Measurements from ENCODE around the gene EFHC1. TPM values are rescaled to one million over a fixed set of nuclear protein-coding genes. Genes with fewer than 3 reads are reported as not detected.
A peak's percentile ranks its signal among the peaks of the same experiment; 100 is the strongest.

EFHC1 gene
- total and polyA plus RNA-seq, 5 experiments from 2014 or later = 2.5 to 15.5 (median 5.1) TPM

- Mint-ChIP-seq H3K27me3 (no peaks in the 10 kb centered on the region), H3K36me3 (peaks cover 0 to 11% (median 9%) of the 10 kb centered on the region in 3 donors), H3K4me1 (peaks cover 30 to 58% (median 48%) of the 10 kb centered on the region in 4 donors), H3K9me3 (no peaks in the 10 kb centered on the region), H3K4me3 (no peak overlapping the region), H3K27ac (no peak overlapping the region)
- POLR2A ChIA-PET = no interaction called here
- DNase-seq = no peak
- ATAC-seq = no peak
Observed at GRCh38 chr6:52540286-52540902, 120.3 kb downstream of the EFHC1 start.

- POLR2A ChIA-PET = no interaction called here
- Mint-ChIP-seq H3K4me1 (peaks cover 32 to 56% (median 44%) of the 10 kb centered on the region in 4 donors), H3K9me3 (no peaks in the 10 kb centered on the region), H3K4me3 (no peak overlapping the region), H3K36me3 (peaks cover 0 to 11% (median 7%) of the 10 kb centered on the region in 3 donors), H3K27me3 (no peaks in the 10 kb centered on the region), H3K27ac (no peak overlapping the region)
- no peak for ATAC-seq
- DNase-seq = no peak
Observed at GRCh38 chr6:52541135-52541534, 121.0 kb downstream of the EFHC1 start.

- Mint-ChIP-seq H3K9me3 (no peaks in the 10 kb centered on the region), H3K27ac (no peak overlapping the region), H3K4me3 (no peak overlapping the region), H3K4me1 (peaks cover 19 to 50% (median 41%) of the 10 kb centered on the region in 4 donors), H3K27me3 (no peaks in the 10 kb centered on the region), H3K36me3 (peaks cover 0 to 15% (median 11%) of the 10 kb centered on the region in 3 donors)
- POLR2A ChIA-PET = no interaction called here
- ATAC-seq = no peak
- no peak for DNase-seq
Observed at GRCh38 chr6:52543262-52543661, 123.1 kb downstream of the EFHC1 start.

- ATAC-seq = no peak
- Mint-ChIP-seq H3K4me1 (peaks cover 12 to 47% (median 39%) of the 10 kb centered on the region in 4 donors), H3K27me3 (no peaks in the 10 kb centered on the region), H3K36me3 (peaks cover 0 to 15% (median 11%) of the 10 kb centered on the region in 3 donors), H3K4me3 (no peak overlapping the region), H3K27ac (peak overlapping the region in 1 of 10 donors; percentile 2), H3K9me3 (no peaks in the 10 kb centered on the region)
- no peak for DNase-seq
- POLR2A ChIA-PET = no interaction called here
Observed at GRCh38 chr6:52543729-52544601, 123.8 kb downstream of the EFHC1 start.

- Mint-ChIP-seq H3K4me1 (peaks cover 12 to 51% (median 36%) of the 10 kb centered on the region in 4 donors), H3K27me3 (no peaks in the 10 kb centered on the region), H3K36me3 (peaks cover 0 to 18% (median 14%) of the 10 kb centered on the region in 3 donors), H3K4me3 (no peak overlapping the region), H3K9me3 (no peaks in the 10 kb centered on the region), H3K27ac (peak overlapping the region in 2 of 10 donors; percentile 2 to 68)
- POLR2A ChIA-PET = no interaction called here
- DNase-seq = no peak
- no peak for ATAC-seq
Observed at GRCh38 chr6:52544602-52545405, 124.7 kb downstream of the EFHC1 start.

GRCh38 chr6:52545406-52546119 is 125.4 kb downstream of the EFHC1 start:
- POLR2A ChIA-PET = interaction anchor here (0.6 kb wide), 1 partner anchor 172 kb away, joined by 4 read pairs; no protein-coding TSS in a partner anchor
- Mint-ChIP-seq H3K4me3 (no peak overlapping the region), H3K27me3 (no peaks in the 10 kb centered on the region), H3K4me1 (peaks cover 14 to 58% (median 36%) of the 10 kb centered on the region in 4 donors), H3K27ac (peak overlapping the region in 2 of 10 donors; percentile 68 to 69), H3K36me3 (peaks cover 0 to 19% (median 17%) of the 10 kb centered on the region in 3 donors), H3K9me3 (no peaks in the 10 kb centered on the region)
- DNase-seq = no peak
- ATAC-seq = no peak

DNA sequence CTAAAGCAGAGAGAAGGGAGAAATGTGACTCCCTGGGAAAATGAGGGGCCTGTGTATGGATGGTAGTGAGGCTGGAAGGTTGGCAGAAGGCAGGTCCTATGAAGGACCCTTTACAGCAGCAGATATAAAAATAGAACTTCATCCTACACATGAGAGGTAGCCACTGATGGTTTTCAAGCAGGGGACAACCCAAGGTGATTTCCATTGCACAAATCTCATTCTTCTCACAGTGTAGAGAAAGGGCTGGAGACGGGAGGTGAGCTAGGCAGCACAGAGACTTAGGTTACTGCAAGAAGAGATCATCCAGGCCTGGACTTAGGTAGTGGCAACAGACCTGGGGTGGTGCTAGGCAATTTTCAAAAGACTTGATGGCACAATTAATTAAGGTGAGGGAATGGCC is 126.0 kb downstream of the EFHC1 start:
- no peak for DNase-seq
- POLR2A ChIA-PET = no interaction called here
- H3K27ac Mint-ChIP-seq = peak overlapping the region in 2 of 10 donors; percentile 68 to 69
- H3K36me3 Mint-ChIP-seq = peaks cover 0 to 19% (median 17%) of the 10 kb centered on the region in 3 donors
- no peak overlapping the region for H3K4me3 Mint-ChIP-seq
- no peaks in the 10 kb centered on the region for H3K27me3 Mint-ChIP-seq
- no peak for ATAC-seq
- no peaks in the 10 kb centered on the region for H3K9me3 Mint-ChIP-seq
- H3K4me1 Mint-ChIP-seq = peaks cover 19 to 63% (median 39%) of the 10 kb centered on the region in 4 donors

DNA sequence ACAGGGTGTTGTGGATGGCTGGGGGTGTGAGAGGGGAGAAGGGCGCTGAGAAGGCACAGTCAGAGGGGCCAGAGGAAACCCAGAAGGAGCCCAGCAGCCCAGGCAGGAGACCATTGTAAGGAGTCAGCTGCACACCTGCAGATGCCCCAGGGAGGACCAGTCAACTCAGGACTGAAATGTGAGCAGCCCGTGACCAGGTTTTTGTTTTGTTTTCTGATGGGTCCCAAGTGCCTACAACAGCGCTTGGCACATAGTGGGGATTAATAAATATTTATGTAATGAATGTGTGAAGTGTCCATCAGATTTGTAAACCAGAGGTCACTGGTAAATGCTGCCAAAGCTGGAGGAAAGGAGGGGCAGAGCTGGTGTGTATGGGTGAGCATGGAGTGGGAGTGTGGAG is 126.5 kb downstream of the EFHC1 start:
- peaks cover 23 to 68% (median 42%) of the 10 kb centered on the region in 4 donors for H3K4me1 Mint-ChIP-seq
- peaks cover 0 to 19% (median 17%) of the 10 kb centered on the region in 3 donors for H3K36me3 Mint-ChIP-seq
- no peaks in the 10 kb centered on the region for H3K27me3 Mint-ChIP-seq
- ATAC-seq (no peak), DNase-seq (no peak)
- H3K27ac Mint-ChIP-seq = peak overlapping the region in 1 of 10 donors; percentile 68
- POLR2A ChIA-PET = interaction anchor here (0.6 kb wide), 1 partner anchor 776 kb away, joined by 6 read pairs; no protein-coding TSS in a partner anchor
- H3K9me3 Mint-ChIP-seq = no peaks in the 10 kb centered on the region
- H3K4me3 Mint-ChIP-seq = no peak overlapping the region

GRCh38 chr6:52547647-52548352 is 127.7 kb downstream of the EFHC1 start:
- Mint-ChIP-seq H3K27me3 (no peaks in the 10 kb centered on the region), H3K4me1 (peaks cover 29 to 79% (median 48%) of the 10 kb centered on the region in 4 donors), H3K36me3 (peaks cover 0 to 22% (median 17%) of the 10 kb centered on the region in 3 donors), H3K9me3 (no peaks in the 10 kb centered on the region), H3K27ac (no peak overlapping the region), H3K4me3 (no peak overlapping the region)
- ATAC-seq (no peak), DNase-seq (no peak)
- POLR2A ChIA-PET = no interaction called here

DNA sequence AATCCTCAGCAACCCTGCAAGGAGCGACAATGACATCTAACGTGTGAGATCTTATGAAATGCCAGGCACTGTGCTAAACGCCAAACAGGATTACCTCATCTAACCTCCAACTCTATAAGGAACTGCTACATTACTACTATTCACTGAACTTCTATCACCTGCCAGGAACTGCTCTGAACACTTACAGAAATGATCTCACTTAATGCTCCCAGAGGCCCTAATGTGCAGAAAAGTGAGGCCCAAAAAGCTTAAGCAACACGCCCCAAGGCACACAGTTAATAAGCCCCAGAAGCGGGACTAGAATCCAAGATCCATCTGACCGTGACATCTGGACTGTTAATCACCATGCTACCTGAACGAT is 128.2 kb downstream of the EFHC1 start:
- peaks cover 30 to 84% (median 51%) of the 10 kb centered on the region in 4 donors for H3K4me1 Mint-ChIP-seq
- H3K36me3 Mint-ChIP-seq = peaks cover 0 to 22% (median 17%) of the 10 kb centered on the region in 3 donors
- no peak for ATAC-seq
- no peak overlapping the region for H3K27ac Mint-ChIP-seq
- no peaks in the 10 kb centered on the region for H3K27me3 Mint-ChIP-seq
- H3K9me3 Mint-ChIP-seq = no peaks in the 10 kb centered on the region
- no peak overlapping the region for H3K4me3 Mint-ChIP-seq
- DNase-seq = no peak
- POLR2A ChIA-PET = no interaction called here

- DNase-seq = no peak
- POLR2A ChIA-PET = no interaction called here
- Mint-ChIP-seq H3K27ac (peak overlapping the region in 1 of 10 donors; percentile 10), H3K36me3 (peaks cover 0 to 22% (median 15%) of the 10 kb centered on the region in 3 donors), H3K4me3 (no peak overlapping the region), H3K27me3 (no peaks in the 10 kb centered on the region), H3K4me1 (peaks cover 33 to 89% (median 57%) of the 10 kb centered on the region in 4 donors), H3K9me3 (no peaks in the 10 kb centered on the region)
- ATAC-seq = no peak
Observed at GRCh38 chr6:52548999-52549398, 128.9 kb downstream of the EFHC1 start.

All from naive thymus-derived CD8-positive, alpha-beta T cell (primary cell).